ENCODE results near the gene GPHB5.

DNA sequence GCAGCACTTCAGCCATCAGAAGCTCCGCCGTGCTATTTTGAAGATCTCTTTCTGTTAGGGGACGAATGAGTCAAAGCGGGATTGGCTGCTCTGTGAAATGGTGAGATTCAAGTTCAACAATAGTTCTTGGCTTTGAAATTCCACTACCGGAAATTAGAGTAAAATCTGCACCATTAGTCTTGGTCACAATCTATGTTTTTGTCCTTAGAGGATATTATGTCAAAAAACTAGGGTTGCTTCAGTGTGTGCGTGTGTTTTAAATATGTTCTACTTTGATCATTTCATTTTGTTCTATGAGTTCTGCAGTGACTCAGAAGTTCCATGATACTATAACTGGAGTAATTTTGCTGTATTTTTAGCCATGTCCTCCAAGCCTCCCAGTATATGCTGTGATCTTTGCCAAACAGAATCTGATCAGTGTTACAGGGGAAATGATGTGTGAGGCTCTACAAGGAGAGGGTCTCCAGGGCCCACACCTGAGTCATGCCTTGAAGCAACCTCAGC, 22.6 kb downstream of the GPHB5 start:
- no peak for TF ChIP-seq PBX3 (CRISPR knock-in tag; IDR thresholded peaks at IDR 0.05; ENCODE audit: borderline replicate concordance)
- no peak for TF ChIP-seq POLR2AphosphoS5 (IDR thresholded peaks at IDR 0.05; ENCODE audit: low read depth, low read length)
- TF ChIP-seq, protein P1, sequence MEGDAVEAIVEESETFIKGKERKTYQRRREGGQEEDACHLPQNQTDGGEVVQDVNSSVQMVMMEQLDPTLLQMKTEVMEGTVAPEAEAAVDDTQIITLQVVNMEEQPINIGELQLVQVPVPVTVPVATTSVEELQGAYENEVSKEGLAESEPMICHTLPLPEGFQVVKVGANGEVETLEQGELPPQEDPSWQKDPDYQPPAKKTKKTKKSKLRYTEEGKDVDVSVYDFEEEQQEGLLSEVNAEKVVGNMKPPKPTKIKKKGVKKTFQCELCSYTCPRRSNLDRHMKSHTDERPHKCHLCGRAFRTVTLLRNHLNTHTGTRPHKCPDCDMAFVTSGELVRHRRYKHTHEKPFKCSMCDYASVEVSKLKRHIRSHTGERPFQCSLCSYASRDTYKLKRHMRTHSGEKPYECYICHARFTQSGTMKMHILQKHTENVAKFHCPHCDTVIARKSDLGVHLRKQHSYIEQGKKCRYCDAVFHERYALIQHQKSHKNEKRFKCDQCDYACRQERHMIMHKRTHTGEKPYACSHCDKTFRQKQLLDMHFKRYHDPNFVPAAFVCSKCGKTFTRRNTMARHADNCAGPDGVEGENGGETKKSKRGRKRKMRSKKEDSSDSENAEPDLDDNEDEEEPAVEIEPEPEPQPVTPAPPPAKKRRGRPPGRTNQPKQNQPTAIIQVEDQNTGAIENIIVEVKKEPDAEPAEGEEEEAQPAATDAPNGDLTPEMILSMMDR (CRISPR knock-in tag; IDR thresholded peaks at IDR 0.05) = no peak
- TF ChIP-seq FOXK2 (IDR thresholded peaks at IDR 0.05) = no peak
